K562 (cell line): ENCODE results near the gene C1orf174. TPM values are rescaled to one million over a fixed set of nuclear protein-coding genes. Genes with fewer than 3 reads are reported as not detected.

ENCODE experiments used
- E2F8 ChIP-seq: fragments of 450-650 bp; IDR thresholded peaks from 2 replicates; pipeline ENCODE4 v1.7.1; 2018; ENCODE audit warnings: mild to moderate bottlenecking, low read depth; ENCODE audit not compliant: partially characterized antibody
- ELF4 ChIP-seq: fragments of 450-650 bp; formaldehyde crosslinking; IDR thresholded peaks from 2 replicates; pipeline ENCODE4 v1.4.0; 2022; ENCODE audit warnings: missing genetic modification characterization
- IRF9 ChIP-seq: fragments of 450-650 bp; IDR thresholded peaks from 2 replicates; pipeline ENCODE4 v1.6.1; 2016; ENCODE audit warnings: missing biosample characterization, missing genetic modification characterization
- MAFF ChIP-seq: IDR thresholded peaks from 2 replicates; pipeline ENCODE4 v1.6.1; 2012; ENCODE audit warnings: low read length, improper control_type of control experiment
- MITF ChIP-seq: IDR thresholded peaks from 2 replicates; pipeline ENCODE4 v1.6.1; 2014; ENCODE audit warnings: antibody characterized with exemption
- PHB ChIP-seq: fragments of 250-450 bp; sonication (Bioruptor Pico); IDR thresholded peaks from 2 replicates; pipeline ENCODE4 v1.5.0; 2021
- REST ChIP-seq, 2 experiments: fragments of 450-650 bp; formaldehyde crosslinking in 1 of 2; IDR thresholded peaks; 2 replicates each; pipeline versions ENCODE4 v1.4.0 to v1.6.1; 2014 to 2020; ENCODE audit warnings: mild to moderate bottlenecking in 2 of 2, borderline replicate concordance in 1 of 2, low read depth in 1 of 2
- TAF1 ChIP-seq: IDR thresholded peaks from 2 replicates; pipeline ENCODE4 v1.6.1; 2011; ENCODE audit warnings: mild to moderate bottlenecking, low read length, moderate library complexity; ENCODE audit not compliant: insufficient read depth, control insufficient read depth, severe bottlenecking; ENCODE audit errors: extremely low read depth
- TRIM25 ChIP-seq: fragments of 450-650 bp; IDR thresholded peaks from 2 replicates; pipeline ENCODE4 v1.7.0; 2016; ENCODE audit warnings: borderline replicate concordance
- TRIM28 ChIP-seq: fragments of 450-650 bp; IDR thresholded peaks from 2 replicates; pipeline ENCODE4 v1.6.1; 2017
- ZBTB7A ChIP-seq: IDR thresholded peaks from 2 replicates; pipeline ENCODE4 v1.6.1; 2011; ENCODE audit warnings: low read depth, mild to moderate bottlenecking, low read length, moderate library complexity, borderline replicate concordance; ENCODE audit not compliant: control insufficient read depth
- ZNF174 ChIP-seq: fragments of 250-450 bp; sonication (Bioruptor Pico); IDR thresholded peaks from 2 replicates; pipeline ENCODE4 v1.4.0; 2020; ENCODE audit warnings: mild to moderate bottlenecking
- polyA plus RNA-seq, 8 experiments: library from polyadenylated mRNA; depleted of rRNA in 4 of 8; stranded (reverse) in 5 of 8; unstranded in 3 of 8; fragments of >200 nt; fragmentation: Nextera tagmentation in 2 of 8; fragmentation: Illumina TruSeq in 1 of 8; extraction: Ambion mirVana in 2 of 8; extraction: Trizol in 1 of 8; gene quantifications; 2 replicates each; pipeline versions ENCODE4 v1.2.1 to v1.2.3, GENCODE V29; 2011 to 2014; ENCODE audit warnings: inconsistent platforms in 1 of 8, missing spikeins in 1 of 8
- total RNA-seq, 7 experiments: library from RNA; depleted of rRNA in 6 of 7; stranded (reverse); fragments of >200 nt in 6 of 7; fragmentation: Illumina TruSeq in 2 of 7; extraction: Trizol in 2 of 7; gene quantifications; 2 replicates each; pipeline versions ENCODE4 v1.2.1 to v1.2.3, GENCODE V29; 2011 to 2021; ENCODE audit warnings: low replicate concordance in 1 of 7

The C1orf174 gene
- total and polyA plus RNA-seq, 9 of the 15 experiments (the other 6 are each of a cell fraction or from before 2014, with no cell fraction given): 38.5 to 64.9 (median 45.4) TPM

GRCh38 chr1:3869751-3870301 lies 30.2 kb downstream of the C1orf174 start (continued):
- TF ChIP-seq REST (IDR thresholded peaks at IDR 0.05; ENCODE audit: borderline replicate concordance): peak; percentile 44
- no peak for TF ChIP-seq REST (CRISPR knock-in tag; IDR thresholded peaks at IDR 0.05; ENCODE audit: low read depth)
- TF ChIP-seq ZBTB7A: peak; percentile 57; the same call in 1 of the 2 replicates
- TF ChIP-seq MAFF: no peak
- TF ChIP-seq MITF: no peak
- TF ChIP-seq ELF4 (CRISPR knock-in tag): no peak
- no peak for TF ChIP-seq TAF1
- TF ChIP-seq IRF9 (tag): no peak
- TF ChIP-seq TRIM25: no peak
- TF ChIP-seq PHB (CRISPR knock-in tag): no peak
- TF ChIP-seq E2F8: no peak
- no peak for TF ChIP-seq ZNF174
- peak; percentile 43; the same call in 1 of the 2 replicates for TF ChIP-seq TRIM28
